HG03521 (cell line): ENCODE data around the gene RGMB.
A peak's percentile ranks its signal among the peaks of the same experiment; 100 is the strongest.
"Not testable (repeated sequence)": the region's sequence is repeated elsewhere in the genome, so short reads cannot be mapped to it uniquely, and the experiment has no call there.

Source experiments
- ATAC-seq: cut with Tn5 transposase; IDR thresholded peaks from one replicate; pipeline ENCODE4 v1.9.1; 2021; ENCODE audit warnings: mild to moderate bottlenecking, moderate library complexity; ENCODE audit not compliant: unreplicated experiment

Gene RGMB

GRCh38 chr5:98773464-98774191, at the start of gene RGMB:
TSS of gene RGMB (plus strand) at chr5:98773663. CDS start at chr5:98774071, 408 bp downstream.
- ATAC-seq = peak; percentile 89

GRCh38 chr5:98726258-98726657, 47.2 kb upstream of the RGMB start:
- no peak for ATAC-seq

GRCh38 chr5:98727686-98728085, 45.8 kb upstream of the RGMB start:
- ATAC-seq = no peak

GRCh38 chr5:98734646-98735045, 38.8 kb upstream of the RGMB start:
- ATAC-seq = no peak

- ATAC-seq = no peak
Observed at GRCh38 chr5:98735806-98736507, 37.5 kb upstream of the RGMB start.

- no peak for ATAC-seq
Observed at GRCh38 chr5:98736753-98737152, 36.7 kb upstream of the RGMB start.

GRCh38 chr5:98737441-98737840, 36.0 kb upstream of the RGMB start:
- ATAC-seq = not testable (repeated sequence)

- ATAC-seq = not testable (repeated sequence)
Observed at GRCh38 chr5:98738481-98739149, 34.8 kb upstream of the RGMB start.

- ATAC-seq = no peak
Observed at GRCh38 chr5:98741926-98742325, 31.5 kb upstream of the RGMB start.

- no peak for ATAC-seq
Observed at GRCh38 chr5:98742396-98743073, 30.9 kb upstream of the RGMB start.

- ATAC-seq = not testable (repeated sequence)
Observed at GRCh38 chr5:98748259-98748658, 25.2 kb upstream of the RGMB start.

GRCh38 chr5:98749046-98749445, 24.4 kb upstream of the RGMB start:
- ATAC-seq = no peak

- ATAC-seq = no peak
Observed at GRCh38 chr5:98750693-98751092, 22.8 kb upstream of the RGMB start.

- not testable (repeated sequence) for ATAC-seq
Observed at GRCh38 chr5:98752331-98752730, 21.1 kb upstream of the RGMB start.

- ATAC-seq = not testable (repeated sequence)
Observed at GRCh38 chr5:98752801-98753200, 20.7 kb upstream of the RGMB start.

- no peak for ATAC-seq
Observed at GRCh38 chr5:98753507-98753906, 20.0 kb upstream of the RGMB start.

- no peak for ATAC-seq
Observed at GRCh38 chr5:98755406-98755805, 18.1 kb upstream of the RGMB start.

GRCh38 chr5:98757978-98758377, 15.5 kb upstream of the RGMB start:
- ATAC-seq = no peak

- no peak for ATAC-seq
Observed at GRCh38 chr5:98763001-98763630, 10.3 kb upstream of the RGMB start.

- no peak for ATAC-seq
Observed at GRCh38 chr5:98765815-98766214, 7.6 kb upstream of the RGMB start.

- ATAC-seq = no peak
Observed at GRCh38 chr5:98767581-98767980, 5.9 kb upstream of the RGMB start.
